Activated B cell treated with CpG ODN at 0.5 μM for 24 hours (primary cell): ENCODE data around the gene THSD4. TPM values are rescaled to one million over a fixed set of nuclear protein-coding genes. Genes with fewer than 3 reads are reported as not detected.
A peak's percentile ranks its signal among the peaks of the same experiment; 100 is the strongest.

Experiments used
- ATAC-seq: fragments of 200-7000 bp; cut with Tn5 transposase; one replicate; pipeline ENCODE4 v1.10.0; 2021; ENCODE audit warnings: low read depth, mild to moderate bottlenecking, moderate library complexity
- CTCF ChIA-PET: fragments of 350-600 bp; sonication (Branson Sonifier 250); formaldehyde crosslinking; loops from one replicate; lab custom pipeline; 2021; ENCODE audit warnings: antibody characterized with exemption; lab: Charles Lee
- POLR2A ChIA-PET: fragments of 350-600 bp; sonication (Branson Sonifier 250); formaldehyde crosslinking; loops from one replicate; lab custom pipeline; 2021; ENCODE audit warnings: antibody characterized with exemption; lab: Charles Lee
- DNase-seq: peaks from one replicate; pipeline ENCODE4 v3.0.0; 2022
- H3K27ac Mint-ChIP-seq: one replicate; pipeline ENCODE4 v1.8.0; 2020; ENCODE audit warnings: mixed read lengths
- H3K27me3 Mint-ChIP-seq: one replicate; pipeline ENCODE4 v1.8.0; 2021; ENCODE audit warnings: mixed read lengths
- H3K36me3 Mint-ChIP-seq: one replicate; pipeline ENCODE4 v1.8.0; 2021; ENCODE audit warnings: low read depth, mixed read lengths
- H3K4me1 Mint-ChIP-seq: one replicate; pipeline ENCODE4 v1.8.0; 2021; ENCODE audit warnings: mixed read lengths
- H3K4me3 Mint-ChIP-seq: one replicate; pipeline ENCODE4 v1.8.0; 2020; ENCODE audit warnings: mild to moderate bottlenecking, mixed read lengths
- H3K9me3 Mint-ChIP-seq: one replicate; pipeline ENCODE4 v1.8.0; 2020; ENCODE audit warnings: mixed read lengths
- CTCF ChIP-seq: fragments of 200-600 bp; IDR thresholded peaks from one replicate; pipeline ENCODE4 v1.8.0; 2022; ENCODE audit warnings: antibody characterized with exemption, mild to moderate bottlenecking
- intact Hi-C: fragments of 100-400 bp; cut with micrococcal nuclease; formaldehyde crosslinking; loops from one replicate; pipeline ENCODE4 v1.15.1; 2024
- total RNA-seq: library from RNA; stranded (reverse); gene quantifications from 2 replicates; pipeline ENCODE4 v1.2.3, GENCODE V29; 2022

THSD4 gene
- total RNA-seq: not detected in 2 replicates

DNA sequence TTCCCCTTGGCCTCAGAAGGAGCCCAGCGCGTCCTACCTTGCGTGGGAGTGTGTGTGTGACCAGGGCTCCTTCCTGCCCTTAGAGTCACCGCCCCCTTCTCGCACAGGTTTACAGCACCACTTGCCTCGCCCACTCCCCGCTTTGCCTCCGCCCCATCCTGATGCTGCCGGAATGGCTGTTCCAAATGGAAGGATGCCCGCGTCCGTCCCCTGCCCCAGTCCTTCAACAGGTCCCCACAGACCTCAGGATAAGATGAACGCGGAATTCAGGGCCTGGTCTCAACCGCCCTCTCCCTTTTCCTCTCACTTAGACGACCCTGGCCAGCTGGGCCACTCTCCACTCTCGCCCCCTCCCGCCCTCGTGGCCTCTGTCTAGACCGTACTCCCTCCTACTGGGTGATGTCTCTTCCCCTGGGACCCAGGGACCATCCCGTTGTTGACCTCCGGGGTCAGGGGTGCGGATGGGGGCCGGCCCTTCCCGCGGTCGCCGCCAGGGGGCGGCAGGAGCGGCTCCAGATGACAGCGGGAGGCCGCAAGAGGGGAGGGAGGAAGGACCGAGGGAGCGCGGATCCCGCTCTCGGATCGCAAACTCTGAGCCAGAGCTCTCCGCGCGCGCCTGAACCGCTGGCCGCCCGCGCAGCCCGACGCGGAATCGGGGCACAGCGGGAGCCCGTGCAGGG, at the start of gene THSD4:
Gene THSD4, plus strand, starts transcription at position 585 of the 680 bp plus-strand sequence.
- Mint-ChIP-seq H3K36me3 (no peaks in the 10 kb centered on the region), H3K9me3 (no peaks in the 10 kb centered on the region), H3K4me3 (peak within 1 kb of the TSS; percentile 58), H3K4me1 (peaks cover 9% of the 10 kb centered on the region), H3K27me3 (peaks cover 42% of the 10 kb centered on the region), H3K27ac (no peak within 1 kb of the TSS)
- ATAC-seq (peak; percentile 50), DNase-seq (peak; percentile 20)
- ChIA-PET CTCF (no interaction called here), POLR2A (no interaction called here)
- intact Hi-C loops: no loop called here
- TF ChIP-seq CTCF: no peak

- Mint-ChIP-seq H3K27ac (no peak overlapping the region), H3K4me3 (no peak overlapping the region), H3K9me3 (no peaks in the 10 kb centered on the region), H3K27me3 (peaks cover 23% of the 10 kb centered on the region), H3K36me3 (no peaks in the 10 kb centered on the region), H3K4me1 (no peaks in the 10 kb centered on the region)
- ATAC-seq (no peak), DNase-seq (no peak)
- TF ChIP-seq CTCF: no peak
- intact Hi-C loops: no loop called here
- ChIA-PET CTCF (no interaction called here), POLR2A (no interaction called here)
Measured at GRCh38 chr15:71066983-71067382, 48.3 kb upstream of the THSD4 start.

DNA sequence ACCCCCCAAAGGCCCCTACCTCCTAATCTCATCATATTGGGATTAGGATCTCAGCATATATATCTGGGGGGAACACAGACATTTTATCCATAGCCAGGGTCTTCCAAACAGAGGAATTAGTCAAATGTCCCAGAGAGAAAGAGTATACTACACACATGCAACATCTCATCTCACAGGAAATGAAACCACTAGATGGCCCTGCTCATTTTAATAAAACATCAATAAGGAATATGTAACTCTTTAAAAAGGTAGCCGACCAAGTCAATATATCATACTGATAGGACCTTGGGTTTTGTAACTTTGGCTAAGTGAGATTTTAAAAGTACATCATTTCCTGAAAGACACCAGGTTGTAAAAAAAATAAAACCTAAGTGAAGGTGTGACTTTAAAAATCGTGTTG, 45.6 kb upstream of the THSD4 start:
- no peak overlapping the region for H3K27ac Mint-ChIP-seq
- TF ChIP-seq CTCF: no peak
- ChIA-PET POLR2A (no interaction called here), CTCF (no interaction called here)
- H3K4me1 Mint-ChIP-seq: no peaks in the 10 kb centered on the region
- H3K4me3 Mint-ChIP-seq: no peak overlapping the region
- intact Hi-C loops: no loop called here
- ATAC-seq (no peak), DNase-seq (no peak)
- H3K27me3 Mint-ChIP-seq: peaks cover 20% of the 10 kb centered on the region
- no peaks in the 10 kb centered on the region for H3K9me3 Mint-ChIP-seq
- H3K36me3 Mint-ChIP-seq: no peaks in the 10 kb centered on the region

DNA sequence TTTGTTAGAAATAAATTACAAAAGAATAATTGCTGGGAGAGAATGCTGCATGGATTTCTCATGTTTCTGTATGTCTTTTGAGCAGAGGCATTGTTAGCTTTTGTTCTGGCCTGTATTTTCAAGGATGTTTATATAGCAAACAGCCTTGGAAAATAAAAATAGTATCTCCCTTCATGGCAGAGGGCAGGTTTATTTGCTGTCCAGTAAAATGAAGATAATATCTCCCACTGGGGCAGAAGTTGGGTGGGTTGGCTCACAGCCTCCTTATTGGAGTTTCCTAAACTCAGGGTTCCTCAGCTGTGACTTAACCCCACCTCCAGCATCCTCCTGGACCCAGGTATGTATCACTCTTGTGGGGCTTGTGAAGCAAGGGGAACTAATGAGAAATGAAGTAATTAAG, 43.7 kb upstream of the THSD4 start:
- intact Hi-C loops: no loop called here
- peaks cover 17% of the 10 kb centered on the region for H3K27me3 Mint-ChIP-seq
- H3K36me3 Mint-ChIP-seq: no peaks in the 10 kb centered on the region
- DNase-seq: no peak
- H3K9me3 Mint-ChIP-seq: peaks cover 3% of the 10 kb centered on the region
- no peaks in the 10 kb centered on the region for H3K4me1 Mint-ChIP-seq
- H3K27ac Mint-ChIP-seq: no peak overlapping the region
- ChIA-PET CTCF (no interaction called here), POLR2A (no interaction called here)
- no peak for TF ChIP-seq CTCF
- no peak overlapping the region for H3K4me3 Mint-ChIP-seq
- ATAC-seq: no peak

DNA sequence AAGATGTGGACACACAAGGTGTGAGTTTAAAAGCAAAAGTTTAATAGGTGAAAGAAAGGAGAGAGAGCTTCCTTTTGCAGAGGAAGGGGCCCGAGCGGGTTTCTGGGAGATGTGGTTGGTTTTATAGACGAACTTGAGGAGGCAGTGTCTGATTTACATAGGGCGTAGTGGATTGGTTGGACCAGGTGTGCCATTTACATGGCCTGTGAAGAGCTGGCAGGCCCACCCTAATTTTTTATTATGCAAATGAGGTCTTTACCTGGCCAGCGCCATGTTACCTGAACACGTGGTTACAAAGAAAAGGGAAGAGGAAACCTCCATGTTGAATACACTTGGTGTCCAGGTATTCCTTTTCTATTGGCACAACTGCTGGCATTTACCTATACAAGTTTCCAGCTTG, 42.8 kb upstream of the THSD4 start:
- no peak for ATAC-seq

More for the DNA sequence above, 42.8 kb upstream of the THSD4 start:
- Mint-ChIP-seq H3K9me3 (peaks cover 4% of the 10 kb centered on the region), H3K4me3 (no peak overlapping the region), H3K27me3 (peaks cover 15% of the 10 kb centered on the region), H3K36me3 (no peaks in the 10 kb centered on the region), H3K4me1 (no peaks in the 10 kb centered on the region), H3K27ac (no peak overlapping the region)
- TF ChIP-seq CTCF: no peak
- POLR2A ChIA-PET: no interaction called here
- CTCF ChIA-PET: no interaction called here
- intact Hi-C loops: no loop called here
- DNase-seq: no peak
